GM23248 (cell line): ENCODE results near the gene MTHFR. TPM values are rescaled to one million over a fixed set of nuclear protein-coding genes. Genes with fewer than 3 reads are reported as not detected.

Experiments
- DNase-seq: peaks from one replicate; pipeline ENCODE4 v3.0.0-alpha.2; 2015
- H2AFZ ChIP-seq: fragments of 200-600 bp; sonication (generic); 2 replicates; pipeline ENCODE4 v1.6.1; 2016; ENCODE audit warnings: antibody characterized with exemption
- H3F3A ChIP-seq: fragments of 200-600 bp; sonication (generic); 2 replicates; pipeline ENCODE4 v1.6.1; 2016; ENCODE audit warnings: mild to moderate bottlenecking, antibody characterized with exemption, mixed run types; ENCODE audit not compliant: insufficient read depth
- H3K27ac ChIP-seq: fragments of 200-600 bp; sonication (generic); 2 replicates; pipeline ENCODE4 v1.5.1; 2016; ENCODE audit warnings: mild to moderate bottlenecking
- H3K27me3 ChIP-seq: fragments of 200-600 bp; sonication (generic); replicated peaks from 2 replicates; pipeline ENCODE4 v1.6.1; 2016; ENCODE audit warnings: mild to moderate bottlenecking; ENCODE audit not compliant: insufficient read depth
- H3K36me3 ChIP-seq: fragments of 200-600 bp; sonication (generic); 2 replicates; pipeline ENCODE4 v1.6.1; 2016; ENCODE audit warnings: low read depth, mild to moderate bottlenecking
- H3K4me1 ChIP-seq: fragments of 200-600 bp; sonication (generic); 2 replicates; pipeline ENCODE4 v1.6.1; 2016; ENCODE audit warnings: mild to moderate bottlenecking; ENCODE audit not compliant: insufficient read depth
- H3K4me2 ChIP-seq: fragments of 200-600 bp; sonication (generic); one replicate; pipeline ENCODE4 v1.6.1; 2016; ENCODE audit warnings: mild to moderate bottlenecking; ENCODE audit not compliant: unreplicated experiment
- H3K4me3 ChIP-seq: fragments of 200-600 bp; sonication (generic); 2 replicates; pipeline ENCODE4 v1.5.1; 2016; ENCODE audit warnings: mild to moderate bottlenecking
- H3K79me2 ChIP-seq: fragments of 200-600 bp; sonication (generic); 2 replicates; pipeline ENCODE4 v1.6.1; 2016; ENCODE audit warnings: mild to moderate bottlenecking; ENCODE audit not compliant: insufficient read depth
- H3K9ac ChIP-seq: fragments of 200-600 bp; sonication (generic); 2 replicates; pipeline ENCODE4 v1.6.1; 2016; ENCODE audit warnings: mild to moderate bottlenecking
- H3K9me2 ChIP-seq: fragments of 200-600 bp; sonication (generic); 2 replicates; pipeline ENCODE4 v1.6.1; 2016; ENCODE audit warnings: mixed run types, mild to moderate bottlenecking, moderate library complexity; ENCODE audit not compliant: insufficient read depth
- H3K9me3 ChIP-seq: fragments of 200-600 bp; sonication (generic); one replicate; pipeline ENCODE4 v1.6.1; 2017; ENCODE audit warnings: low read depth
- H4K20me1 ChIP-seq: fragments of 200-600 bp; sonication (generic); 2 replicates; pipeline ENCODE4 v1.6.0; 2016; ENCODE audit not compliant: insufficient read depth
- EZH2 ChIP-seq: fragments of 200-600 bp; sonication (generic); IDR thresholded peaks from 2 replicates; pipeline ENCODE4 v1.6.1; 2018; ENCODE audit warnings: antibody characterized with exemption, mild to moderate bottlenecking; ENCODE audit not compliant: insufficient read depth, poor library complexity, severe bottlenecking
- EZH2phosphoT487 ChIP-seq: fragments of 200-600 bp; sonication (generic); IDR thresholded peaks from 2 replicates; pipeline ENCODE4 v1.6.1; 2018; ENCODE audit warnings: antibody characterized with exemption, moderate library complexity, mild to moderate bottlenecking, low read depth; ENCODE audit not compliant: insufficient read depth
- WGBS, 2 experiments: methylation state at CpG; one replicate each; pipeline ENCODE4 v1.1.6; 2015 to 2017; ENCODE audit warnings: low lambda C conversion rate in 2 of 2, low coverage in 1 of 2; ENCODE audit errors: missing lambda C conversion rate in 2 of 2; 5-methylcytosine and 5-hydroxymethylcytosine counted together
- in situ Hi-C: fragments of 300-500 bp; cut with MboI; formaldehyde crosslinking; loops from 2 replicates; pipeline ENCODE4 v1.15.0; 2020
- polyA plus RNA-seq: library from polyadenylated mRNA; unstranded; fragments of >200 nt; fragmentation: Nextera tagmentation; extraction: Ambion mirVana; gene quantifications from 2 replicates; pipeline ENCODE4 v1.2.1, GENCODE V29; 2016
- total RNA-seq: library from RNA; depleted of rRNA; stranded (reverse); fragments of >200 nt; shearing (Covaris generic); gene quantifications from 2 replicates; pipeline ENCODE4 v1.2.3, GENCODE V29; 2014

Gene MTHFR
- total and polyA plus RNA-seq, 2 experiments from 2014 or later = 5.1 to 16.1 TPM

- in situ Hi-C loops = no loop called here
- peak; percentile 94 for DNase-seq
These were observed 14.7 kb downstream of the MTHFR start for GRCh38 chr1:11790880-11791715.

GRCh38 chr1:11790101-11790879 is 15.5 kb downstream of the MTHFR start:
- WGBS, 2 experiments = 59 to 61% methylated on average over 20 of the region's 20 CpGs
- H3K27ac ChIP-seq = peak overlapping the region; percentile 71
- H3F3A ChIP-seq = no peaks in the 10 kb centered on the region
- no peaks in the 10 kb centered on the region for H3K9me2 ChIP-seq
- peaks cover 5% of the 10 kb centered on the region; the same call in 1 of the 2 replicates for H3K36me3 ChIP-seq
- H2AFZ ChIP-seq = peak overlapping the region; percentile 62
- TF ChIP-seq EZH2 = no peak
- TF ChIP-seq EZH2phosphoT487 = no peak
- no peaks in the 10 kb centered on the region for H3K79me2 ChIP-seq
- DNase-seq = no peak
- H4K20me1 ChIP-seq = no peaks in the 10 kb centered on the region
- no peaks in the 10 kb centered on the region for H3K27me3 ChIP-seq
- in situ Hi-C loops = no loop called here
- H3K9ac ChIP-seq = peak overlapping the region; percentile 69
- H3K4me2 ChIP-seq = peak overlapping the region; percentile 66
- H3K9me3 ChIP-seq = no peaks in the 10 kb centered on the region
- H3K4me1 ChIP-seq = peaks cover 28% of the 10 kb centered on the region
- peak overlapping the region; percentile 31; the same call in 1 of the 2 replicates for H3K4me3 ChIP-seq

More at GRCh38 chr1:11790880-11791715, 14.7 kb downstream of the MTHFR start:
- H3K4me2 ChIP-seq = peak overlapping the region; percentile 66
- peak overlapping the region; percentile 31; the same call in 1 of the 2 replicates for H3K4me3 ChIP-seq
- H3K4me1 ChIP-seq = peaks cover 28% of the 10 kb centered on the region
- peak overlapping the region; percentile 69 for H3K9ac ChIP-seq
- no peaks in the 10 kb centered on the region for H3F3A ChIP-seq
- H3K27ac ChIP-seq = peak overlapping the region; percentile 71
- H3K27me3 ChIP-seq = no peaks in the 10 kb centered on the region
- no peaks in the 10 kb centered on the region for H3K9me2 ChIP-seq
- H3K79me2 ChIP-seq = no peaks in the 10 kb centered on the region
- no peaks in the 10 kb centered on the region for H4K20me1 ChIP-seq
- TF ChIP-seq EZH2phosphoT487 = no peak
- TF ChIP-seq EZH2 = no peak
- H2AFZ ChIP-seq = peak overlapping the region; percentile 62
- H3K9me3 ChIP-seq = no peaks in the 10 kb centered on the region
- peaks cover 5% of the 10 kb centered on the region; the same call in 1 of the 2 replicates for H3K36me3 ChIP-seq
- 35 to 38% methylated on average over 19 of the region's 19 CpGs for WGBS, 2 experiments

GRCh38 chr1:11789126-11790067 is 16.4 kb downstream of the MTHFR start:
- H4K20me1 ChIP-seq = no peaks in the 10 kb centered on the region
- no peaks in the 10 kb centered on the region for H3K79me2 ChIP-seq
- no peak overlapping the region for H3K9ac ChIP-seq
- H3K4me1 ChIP-seq = peaks cover 28% of the 10 kb centered on the region
- H3K9me3 ChIP-seq = no peaks in the 10 kb centered on the region
- H3K9me2 ChIP-seq = no peaks in the 10 kb centered on the region
- in situ Hi-C loops = no loop called here
- H3F3A ChIP-seq = no peaks in the 10 kb centered on the region
- TF ChIP-seq EZH2 (no peak), EZH2phosphoT487 (no peak)
- H3K27me3 ChIP-seq = no peaks in the 10 kb centered on the region
- no peak overlapping the region for H3K4me2 ChIP-seq
- DNase-seq = no peak
- H2AFZ ChIP-seq = no peak overlapping the region
- no peak overlapping the region for H3K27ac ChIP-seq
- H3K36me3 ChIP-seq = peaks cover 4% of the 10 kb centered on the region; the same call in 1 of the 2 replicates
- H3K4me3 ChIP-seq = no peak overlapping the region
- 76 to 80% methylated on average over 11 to 13 of the region's 13 CpGs for WGBS, 2 experiments
